NCI-H1417 (cell line): Measurements from ENCODE around the gene EFCAB8.

ENCODE experiments used
- DNase-seq, 3 experiments: peaks; one replicate each; lab custom pipeline; 2025; lab: John Stamatoyannopoulos, UW

The EFCAB8 gene

GRCh38 chr20:33007376-33008335 lies 148.9 kb downstream of the EFCAB8 start, which contains the start of gene BPIFB2:
BPIFB2 (plus strand) TSS chr20:33007704; CDS start chr20:33008575, 871 bp downstream.
- DNase-seq: no peak

- DNase-seq: no peak
Measured at GRCh38 chr20:33008336-33009213, 149.9 kb downstream of the EFCAB8 start.

GRCh38 chr20:33009214-33010132 lies 150.8 kb downstream of the EFCAB8 start:
- DNase-seq: no peak

GRCh38 chr20:33010133-33010504 lies 151.4 kb downstream of the EFCAB8 start:
- no peak for DNase-seq

GRCh38 chr20:33010674-33011449 lies 152.1 kb downstream of the EFCAB8 start:
- DNase-seq: no peak
